Measurements from ENCODE around the gene PRPF39. TPM values are rescaled to one million over a fixed set of nuclear protein-coding genes. Genes with fewer than 3 reads are reported as not detected.
"Not testable (repeated sequence)": the region's sequence is repeated elsewhere in the genome, so short reads cannot be mapped to it uniquely, and the experiment has no call there.

PRPF39 gene
- total and polyA plus RNA-seq, 2 experiments from 2014 or later = 18.6 to 19.8 TPM

- TF ChIP-seq EZH2phosphoT487 (IDR thresholded peaks at IDR 0.05; ENCODE audit: insufficient read depth, low read depth) (no peak), EZH2 (IDR thresholded peaks at IDR 0.05; ENCODE audit: insufficient read depth, poor library complexity, severe bottlenecking) (no peak)
- peak overlapping the region; percentile 71 for H3K9ac ChIP-seq
- H3K4me1 ChIP-seq (ENCODE audit: insufficient read depth) = peaks cover 21% of the 10 kb centered on the region
- DNase-seq = peak; percentile 34
- no peaks in the 10 kb centered on the region for H3K27me3 ChIP-seq (replicated peaks; ENCODE audit: insufficient read depth)
- H2AFZ ChIP-seq = peak overlapping the region; percentile 100
- no peaks in the 10 kb centered on the region for H3K9me2 ChIP-seq (ENCODE audit: insufficient read depth)
- peaks cover 15% of the 10 kb centered on the region; the same call in 1 of the 2 replicates for H3F3A ChIP-seq (ENCODE audit: insufficient read depth)
- in situ Hi-C loops (cut with MboI) = no loop called here
- no peaks in the 10 kb centered on the region for H3K36me3 ChIP-seq (ENCODE audit: low read depth)
- WGBS, 2 experiments (ENCODE audit: low coverage in 1 of 2, low lambda C conversion rate in 2 of 2, missing lambda C conversion rate in 2 of 2) = 0 to 1% methylated on average over 7 of the region's 7 CpGs
- peak overlapping the region; percentile 90 for H3K4me3 ChIP-seq
- H4K20me1 ChIP-seq (ENCODE audit: insufficient read depth) = no peaks in the 10 kb centered on the region
- peak overlapping the region; percentile 93 for H3K4me2 ChIP-seq (ENCODE audit: unreplicated experiment)
- peaks cover 74% of the 10 kb centered on the region for H3K79me2 ChIP-seq (ENCODE audit: insufficient read depth)
- peak overlapping the region; percentile 55 for H3K27ac ChIP-seq
- no peaks in the 10 kb centered on the region for H3K9me3 ChIP-seq (ENCODE audit: low read depth)
Observed at GRCh38 chr14:45136399-45136798, 52.5 kb downstream of the PRPF39 start.

GRCh38 chr14:45140661-45141187, 56.8 kb downstream of the PRPF39 start:
- Histone ChIP-seq H3K4me2 (ENCODE audit: unreplicated experiment) (no peak overlapping the region), H3K27me3 (replicated peaks; ENCODE audit: insufficient read depth) (no peaks in the 10 kb centered on the region), H3K4me3 (no peak overlapping the region), H3K36me3 (ENCODE audit: low read depth) (no peaks in the 10 kb centered on the region), H3K4me1 (ENCODE audit: insufficient read depth) (peaks cover 16% of the 10 kb centered on the region), H3K27ac (no peak overlapping the region), H3K9me2 (ENCODE audit: insufficient read depth) (no peaks in the 10 kb centered on the region), H3K79me2 (ENCODE audit: insufficient read depth) (peaks cover 48% of the 10 kb centered on the region), H3K9ac (no peak overlapping the region), H3F3A (ENCODE audit: insufficient read depth) (peaks cover 10% of the 10 kb centered on the region; the same call in 1 of the 2 replicates), H3K9me3 (ENCODE audit: low read depth) (no peaks in the 10 kb centered on the region), H2AFZ (no peak overlapping the region), H4K20me1 (ENCODE audit: insufficient read depth) (no peaks in the 10 kb centered on the region)
- WGBS, 2 experiments (ENCODE audit: low coverage in 1 of 2, low lambda C conversion rate in 2 of 2, missing lambda C conversion rate in 2 of 2) = 91 to 94% methylated on average over 6 of the region's 6 CpGs
- DNase-seq = no peak
- TF ChIP-seq EZH2 (IDR thresholded peaks at IDR 0.05; ENCODE audit: insufficient read depth, poor library complexity, severe bottlenecking) = no peak
- no peak for TF ChIP-seq EZH2phosphoT487 (IDR thresholded peaks at IDR 0.05; ENCODE audit: insufficient read depth, low read depth)
- in situ Hi-C loops (cut with MboI) = no loop called here

- H3K9ac ChIP-seq; in situ Hi-C loops (cut with MboI); DNase-seq; H3K4me1 ChIP-seq (ENCODE audit: insufficient read depth); H3K27ac ChIP-seq; H4K20me1 ChIP-seq (ENCODE audit: insufficient read depth); H3F3A ChIP-seq (ENCODE audit: insufficient read depth); H3K27me3 ChIP-seq (replicated peaks; ENCODE audit: insufficient read depth); H3K9me3 ChIP-seq (ENCODE audit: low read depth); H2AFZ ChIP-seq; H3K9me2 ChIP-seq (ENCODE audit: insufficient read depth); H3K36me3 ChIP-seq (ENCODE audit: low read depth); H3K4me2 ChIP-seq (ENCODE audit: unreplicated experiment); H3K4me3 ChIP-seq: not testable (repeated sequence)
- 90 to 91% methylated on average over 5 to 8 of the region's 8 CpGs for WGBS, 2 experiments (ENCODE audit: low coverage in 1 of 2, low lambda C conversion rate in 2 of 2, missing lambda C conversion rate in 2 of 2)
- peaks cover 39% of the 10 kb centered on the region for H3K79me2 ChIP-seq (ENCODE audit: insufficient read depth)
Observed at GRCh38 chr14:45142083-45142482, 58.2 kb downstream of the PRPF39 start.

GRCh38 chr14:45144658-45145057, 60.7 kb downstream of the PRPF39 start:
- DNase-seq = no peak
- H3K9me2 ChIP-seq (ENCODE audit: insufficient read depth) = no peaks in the 10 kb centered on the region
- H3K4me2 ChIP-seq (ENCODE audit: unreplicated experiment) = no peak overlapping the region
- no peak overlapping the region for H2AFZ ChIP-seq
- no peak overlapping the region for H3K9ac ChIP-seq
- H3K36me3 ChIP-seq (ENCODE audit: low read depth) = no peaks in the 10 kb centered on the region
- H3K4me3 ChIP-seq = no peak overlapping the region
- in situ Hi-C loops (cut with MboI) = no loop called here
- no peaks in the 10 kb centered on the region for H3K4me1 ChIP-seq (ENCODE audit: insufficient read depth)
- no peak overlapping the region for H3K27ac ChIP-seq
- H3K9me3 ChIP-seq (ENCODE audit: low read depth) = no peaks in the 10 kb centered on the region
- TF ChIP-seq EZH2 (IDR thresholded peaks at IDR 0.05; ENCODE audit: insufficient read depth, poor library complexity, severe bottlenecking) (no peak), EZH2phosphoT487 (IDR thresholded peaks at IDR 0.05; ENCODE audit: insufficient read depth, low read depth) (no peak)
- peaks cover 14% of the 10 kb centered on the region for H3K79me2 ChIP-seq (ENCODE audit: insufficient read depth)
- no peaks in the 10 kb centered on the region for H4K20me1 ChIP-seq (ENCODE audit: insufficient read depth)
- H3K27me3 ChIP-seq (replicated peaks; ENCODE audit: insufficient read depth) = no peaks in the 10 kb centered on the region
- H3F3A ChIP-seq (ENCODE audit: insufficient read depth) = no peaks in the 10 kb centered on the region

GRCh38 chr14:45145214-45145613, 61.3 kb downstream of the PRPF39 start:
- no peaks in the 10 kb centered on the region for H3K27me3 ChIP-seq (replicated peaks; ENCODE audit: insufficient read depth)
- no peaks in the 10 kb centered on the region for H3K4me1 ChIP-seq (ENCODE audit: insufficient read depth)
- 95 to 97% methylated on average over 3 of the region's 3 CpGs for WGBS, 2 experiments (ENCODE audit: low coverage in 1 of 2, low lambda C conversion rate in 2 of 2, missing lambda C conversion rate in 2 of 2)
- in situ Hi-C loops (cut with MboI) = no loop called here
- no peak for DNase-seq
- H3K9me2 ChIP-seq (ENCODE audit: insufficient read depth) = no peaks in the 10 kb centered on the region
- peaks cover 8% of the 10 kb centered on the region for H3K79me2 ChIP-seq (ENCODE audit: insufficient read depth)
- no peaks in the 10 kb centered on the region for H3K36me3 ChIP-seq (ENCODE audit: low read depth)
- no peak overlapping the region for H3K9ac ChIP-seq
- no peaks in the 10 kb centered on the region for H4K20me1 ChIP-seq (ENCODE audit: insufficient read depth)
- no peaks in the 10 kb centered on the region for H3K9me3 ChIP-seq (ENCODE audit: low read depth)
- no peaks in the 10 kb centered on the region for H3F3A ChIP-seq (ENCODE audit: insufficient read depth)
- no peak overlapping the region for H3K27ac ChIP-seq
- no peak overlapping the region for H3K4me2 ChIP-seq (ENCODE audit: unreplicated experiment)
- H3K4me3 ChIP-seq = no peak overlapping the region
- H2AFZ ChIP-seq = no peak overlapping the region
- no peak for TF ChIP-seq EZH2phosphoT487 (IDR thresholded peaks at IDR 0.05; ENCODE audit: insufficient read depth, low read depth)
- no peak for TF ChIP-seq EZH2 (IDR thresholded peaks at IDR 0.05; ENCODE audit: insufficient read depth, poor library complexity, severe bottlenecking)
